Motor neuron (in vitro differentiated cells): ENCODE results near the gene STOM. TPM values are rescaled to one million over a fixed set of nuclear protein-coding genes. Genes with fewer than 3 reads are reported as not detected.

ENCODE experiments used
- ATAC-seq, 8 experiments: fragments of 200-7000 bp; cut with Tn5 transposase; replicated peaks in 6 of 8; 2 replicates each; pipeline ENCODE4 v1.8.0; 2021; ENCODE audit warnings: mild to moderate bottlenecking in 8 of 8, moderate library complexity in 8 of 8
- H3K27ac ChIP-seq, 2 donors: fragments of 250-450 bp; sonication (Bioruptor Pico); 2 replicates each; pipeline ENCODE4 v1.9.0; 2021; ENCODE audit warnings: antibody characterized with exemption in 2 of 2, mild to moderate bottlenecking in 2 of 2, moderate library complexity in 1 of 2
- H3K4me1 ChIP-seq, 2 donors: fragments of 250-450 bp; sonication (Bioruptor Pico); replicated peaks in 1 of 2; 2 replicates each; pipeline ENCODE4 v1.6.1; 2021; ENCODE audit warnings: antibody characterized with exemption in 2 of 2, mild to moderate bottlenecking in 2 of 2, moderate library complexity in 1 of 2
- H3K4me3 ChIP-seq, 5 donors: fragments of 250-450 bp; sonication (Bioruptor Pico); 2 replicates each; pipeline ENCODE4 v1.9.0; 2021; ENCODE audit warnings: antibody characterized with exemption in 5 of 5, mild to moderate bottlenecking in 5 of 5, moderate library complexity in 4 of 5
- WGBS, 10 experiments: fragments of 450-650 bp; shearing (Covaris generic); methylation state at CpG; one replicate each; pipeline ENCODE4 v1.0.0; 2022; 5-methylcytosine and 5-hydroxymethylcytosine counted together
- in situ Hi-C, 9 experiments: fragments of 400-800 bp; cut with MboI; loops; one replicate each; pipeline ENCODE4 v1.15.0; 2021; ENCODE audit warnings: low sequenced_read_pairs in 9 of 9, low pct_unique_long_range_greater_than_20kb in 2 of 9; ENCODE audit not compliant: unreplicated experiment in 9 of 9
- total RNA-seq, 8 experiments: library from RNA; unstranded; fragments of 300-600 nt; gene quantifications; 2 replicates each; pipeline versions ENCODE4 v1.2.3 to v1.2.4, GENCODE V29; 2022

The STOM gene
- total RNA-seq, 8 experiments from 2014 or later, result 2.7 to 350 (median 23.0) TPM

DNA sequence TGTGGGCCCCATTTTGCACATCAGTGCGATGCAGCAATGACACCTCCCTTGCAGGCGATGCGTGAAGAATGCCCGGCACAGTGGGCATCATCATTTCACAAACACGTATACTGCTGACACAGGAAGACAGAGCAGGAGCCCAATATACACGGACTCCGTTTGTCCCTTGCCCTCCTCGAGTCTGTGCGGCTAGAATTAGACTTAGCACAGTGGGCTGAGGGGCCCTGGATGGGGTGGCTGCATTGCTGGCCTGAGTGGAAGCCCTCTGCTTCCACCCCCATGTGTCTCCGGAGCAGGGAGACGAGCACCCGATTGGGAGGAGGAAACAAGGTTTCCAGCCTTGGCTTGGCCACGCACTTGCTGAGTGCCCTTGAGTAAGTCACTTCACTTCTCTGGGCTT lies 61.3 kb downstream of the STOM start:
- 95 to 97% methylated on average over 6 to 10 of the region's 13 CpGs; no CpG with 5 or more reads in 8 of the 10 experiments for WGBS, 10 experiments
- Histone ChIP-seq H3K4me1 (peaks cover 0 to 7% of the 10 kb centered on the region in 2 donors), H3K27ac (no peak overlapping the region), H3K4me3 (no peak overlapping the region)
- peak in 1 of 8 experiments; percentile 3 for ATAC-seq
- in situ Hi-C loops, result loop anchor here in 3 of 9 experiments (10.0 to 25.0 kb wide), 3 partner anchors 94 to 104 kb away; partner anchors contain the start of gene RAB14 (in 1 of the 3)

DNA sequence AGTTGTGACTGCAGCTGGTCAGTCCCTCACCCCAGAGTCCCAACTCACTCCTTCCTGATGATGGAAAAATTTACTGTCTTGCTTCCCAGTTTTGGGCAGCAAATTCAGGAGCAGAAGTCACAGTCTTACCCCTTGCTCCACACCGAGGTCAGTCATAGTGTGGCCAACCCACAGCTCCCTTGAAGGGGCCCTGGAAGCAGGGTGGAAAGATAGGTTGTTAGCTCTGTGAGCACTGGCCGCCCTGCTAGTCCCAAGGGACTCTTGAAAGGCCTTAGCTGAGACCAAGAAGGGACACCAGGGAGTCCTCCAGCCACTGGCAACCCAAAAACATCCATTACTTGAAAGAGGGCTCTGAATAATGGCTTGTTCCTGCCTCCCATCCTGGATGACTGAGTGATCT lies 62.1 kb downstream of the STOM start:
- peaks cover 0 to 7% of the 10 kb centered on the region in 2 donors for H3K4me1 ChIP-seq
- H3K27ac ChIP-seq, result no peak overlapping the region
- ATAC-seq, result no peak
- H3K4me3 ChIP-seq, result no peak overlapping the region
- WGBS, 10 experiments, result 60 to 100% (median 79%) methylated on average over 1 to 2 of the region's 2 CpGs; no CpG with 5 or more reads in 7 of the 10 experiments
- in situ Hi-C loops, result loop anchor here in 3 of 9 experiments (10.0 to 25.0 kb wide), 3 partner anchors 93 to 104 kb away; partner anchors contain the start of gene RAB14 (in 1 of the 3)

- in situ Hi-C loops, result loop anchor here in 3 of 9 experiments (10.0 to 25.0 kb wide), 3 partner anchors 91 to 107 kb away; partner anchors contain the start of gene RAB14 (in 1 of the 3)
- Histone ChIP-seq H3K4me3 (no peak overlapping the region), H3K27ac (peak overlapping the region in 1 of 2 donors; percentile 22), H3K4me1 (peaks cover 1 to 11% of the 10 kb centered on the region in 2 donors)
- WGBS, 10 experiments, result 20 to 100% (median 69%) methylated on average over 1 to 10 of the region's 13 CpGs; no CpG with 5 or more reads in 1 of the 10 experiments
- no peak for ATAC-seq
These were observed 64.6 kb downstream of the STOM start for GRCh38 chr9:121305269-121305994.

DNA sequence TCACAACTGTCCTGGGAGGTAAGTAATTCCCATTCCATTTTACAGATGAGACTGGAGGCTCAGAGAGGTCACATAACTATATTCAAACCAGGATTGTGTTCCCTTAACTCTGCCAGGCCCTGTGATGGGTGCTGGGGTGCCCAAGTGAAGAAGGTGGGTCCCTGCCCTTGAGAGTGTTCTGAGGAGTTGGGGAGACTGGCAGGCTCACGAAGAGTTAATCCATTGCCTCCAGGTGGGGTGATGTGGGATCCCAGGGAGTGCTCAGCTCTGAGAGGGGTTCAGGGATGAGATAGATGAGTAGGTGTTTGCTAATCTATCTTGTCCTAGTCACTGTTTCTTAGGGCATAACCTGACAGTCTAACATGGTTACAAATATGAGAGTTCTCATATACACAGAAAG lies 65.3 kb downstream of the STOM start:
- no peak for ATAC-seq
- in situ Hi-C loops, result loop anchor here in 3 of 9 experiments (10.0 to 25.0 kb wide), 3 partner anchors 90 to 108 kb away; partner anchors contain the start of gene RAB14 (in 1 of the 3)
- Histone ChIP-seq H3K27ac (no peak overlapping the region), H3K4me3 (no peak overlapping the region), H3K4me1 (peaks cover 5 to 15% of the 10 kb centered on the region in 2 donors)
- 33 to 100% (median 80%) methylated on average over 1 of the region's 1 CpG; no CpG with 5 or more reads in 7 of the 10 experiments for WGBS, 10 experiments

DNA sequence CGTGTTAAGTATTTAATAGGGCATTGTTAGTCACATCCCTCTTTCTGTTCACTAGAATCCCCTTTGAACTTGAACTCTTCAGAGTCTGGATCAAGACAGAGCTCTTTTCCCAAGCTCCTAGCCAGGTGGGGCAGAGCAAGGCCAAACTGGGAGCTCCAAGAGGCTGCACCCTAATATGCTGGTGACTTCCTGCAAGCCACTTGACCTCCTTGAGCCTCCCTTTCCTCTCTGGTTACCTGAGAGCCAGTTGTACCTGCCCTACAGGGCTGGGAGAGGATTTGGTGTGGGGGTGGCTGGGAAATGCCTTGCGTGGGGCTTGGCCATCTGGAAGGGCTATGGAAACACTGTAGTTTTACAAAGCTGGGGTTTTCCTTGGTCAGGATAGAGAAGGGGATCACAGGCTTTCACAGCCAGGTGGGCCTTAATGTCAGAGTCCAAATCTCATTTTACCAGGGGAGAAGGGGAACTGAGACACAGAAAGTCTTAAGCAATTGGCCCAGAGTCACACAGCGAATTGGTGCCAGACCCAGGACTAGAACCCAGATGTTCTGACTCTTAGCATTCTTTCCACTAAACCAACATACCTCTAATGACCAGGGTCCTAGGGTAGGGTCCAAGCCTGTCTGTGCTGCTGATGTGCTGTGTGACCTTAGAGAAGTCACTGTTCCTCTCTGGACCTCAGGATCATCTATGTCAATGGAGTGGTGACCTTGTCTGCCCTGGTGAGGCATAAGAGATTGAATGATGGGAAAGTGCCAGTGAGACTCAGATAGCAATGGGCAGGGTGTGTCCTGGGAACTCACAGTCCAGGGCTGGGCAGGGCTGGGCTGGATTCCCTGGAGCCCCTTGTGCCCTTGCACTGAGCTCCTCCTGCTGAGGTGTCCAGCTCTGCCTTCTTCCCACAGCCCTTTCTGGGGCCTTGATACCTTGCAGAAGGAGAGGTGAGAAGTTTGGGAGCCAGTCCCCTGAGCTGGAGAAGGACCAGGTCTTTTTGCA lies 66.3 kb downstream of the STOM start:
- Histone ChIP-seq H3K27ac (no peak overlapping the region), H3K4me1 (peaks cover 5 to 23% of the 10 kb centered on the region in 2 donors), H3K4me3 (no peak overlapping the region)
- WGBS, 10 experiments, result 40 to 100% (median 69%) methylated on average over 1 to 2 of the region's 3 CpGs; no CpG with 5 or more reads in 3 of the 10 experiments
- in situ Hi-C loops, result loop anchor here in 3 of 9 experiments (10.0 to 25.0 kb wide), 3 partner anchors 89 to 109 kb away; partner anchors contain the start of gene RAB14 (in 1 of the 3)
- ATAC-seq, result peak in 1 of 8 experiments; percentile 3

- H3K4me1 ChIP-seq, result peaks cover 8 to 33% of the 10 kb centered on the region in 2 donors
- no peak for ATAC-seq
- in situ Hi-C loops, result loop anchor here in 3 of 9 experiments (10.0 to 25.0 kb wide), 3 partner anchors 88 to 110 kb away; partner anchors contain the start of gene RAB14 (in 1 of the 3)
- 50 to 95% (median 82%) methylated on average over 1 to 6 of the region's 13 CpGs; no CpG with 5 or more reads in 6 of the 10 experiments for WGBS, 10 experiments
- H3K27ac ChIP-seq, result no peak overlapping the region
- no peak overlapping the region for H3K4me3 ChIP-seq
These were observed 67.3 kb downstream of the STOM start for GRCh38 chr9:121302786-121303185.

DNA sequence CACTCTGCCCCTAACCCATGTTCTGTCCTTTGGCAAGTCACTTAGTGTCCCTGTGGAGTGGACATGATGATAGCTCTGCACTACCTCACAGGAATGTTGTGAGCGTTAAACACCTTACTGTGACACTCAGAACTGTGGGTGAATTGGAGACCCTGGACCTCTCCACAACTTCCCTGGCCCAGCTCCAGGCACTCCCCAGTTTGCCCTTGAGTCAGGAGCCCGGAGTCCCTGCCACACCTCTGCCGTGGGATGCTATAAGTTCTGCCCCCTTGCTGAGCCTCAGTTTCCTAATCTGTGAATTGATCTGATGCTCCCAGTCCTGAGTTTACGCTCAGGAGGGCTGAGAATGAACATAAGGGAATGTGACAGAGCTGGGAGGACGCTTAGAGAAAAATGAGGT lies 67.7 kb downstream of the STOM start:
- in situ Hi-C loops, result loop anchor here in 3 of 9 experiments (10.0 to 25.0 kb wide), 3 partner anchors 88 to 110 kb away; partner anchors contain the start of gene RAB14 (in 1 of the 3)
- no peak overlapping the region for H3K27ac ChIP-seq
- WGBS, 10 experiments, result 90 to 100% (median 100%) methylated on average over 1 to 3 of the region's 5 CpGs; no CpG with 5 or more reads in 5 of the 10 experiments
- H3K4me3 ChIP-seq, result no peak overlapping the region
- ATAC-seq, result no peak
- peaks cover 8 to 33% of the 10 kb centered on the region in 2 donors for H3K4me1 ChIP-seq

DNA sequence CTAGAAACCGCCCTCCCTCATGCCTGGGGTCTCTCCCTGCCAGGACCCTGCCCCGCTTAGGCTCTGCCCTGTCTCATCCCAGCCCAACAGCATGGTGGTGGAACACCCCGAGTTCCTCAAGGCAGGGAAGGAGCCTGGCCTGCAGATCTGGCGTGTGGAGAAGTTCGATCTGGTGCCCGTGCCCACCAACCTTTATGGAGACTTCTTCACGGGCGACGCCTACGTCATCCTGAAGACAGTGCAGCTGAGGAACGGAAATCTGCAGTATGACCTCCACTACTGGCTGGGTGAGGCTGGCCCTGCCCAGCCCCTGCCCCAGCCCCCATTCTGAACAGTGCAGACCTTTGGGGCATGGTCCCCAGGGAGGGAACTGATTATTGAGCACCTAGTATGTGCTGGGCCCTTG lies 68.2 kb downstream of the STOM start:
- no peak overlapping the region for H3K4me3 ChIP-seq
- 82 to 100% (median 97%) methylated on average over 2 to 7 of the region's 11 CpGs; no CpG with 5 or more reads in 7 of the 10 experiments for WGBS, 10 experiments
- in situ Hi-C loops, result loop anchor here in 3 of 9 experiments (10.0 to 25.0 kb wide), 3 partner anchors 87 to 110 kb away; partner anchors contain the start of gene RAB14 (in 1 of the 3)
- no peak for ATAC-seq
- no peak overlapping the region for H3K27ac ChIP-seq
- peaks cover 8 to 33% of the 10 kb centered on the region in 2 donors for H3K4me1 ChIP-seq

GRCh38 chr9:121300283-121301119 lies 69.5 kb downstream of the STOM start:
- WGBS, 10 experiments, result 11 to 79% (median 40%) methylated on average over 2 to 7 of the region's 13 CpGs
- Histone ChIP-seq H3K4me1 (peaks cover 8 to 33% of the 10 kb centered on the region in 2 donors), H3K27ac (no peak overlapping the region), H3K4me3 (peak overlapping the region in 4 of 5 donors; percentile 20 to 27 (median 24))
- ATAC-seq, result no peak
- in situ Hi-C loops, result loop anchor here in 3 of 9 experiments (10.0 to 25.0 kb wide), 3 partner anchors 86 to 112 kb away; partner anchors contain the start of gene RAB14 (in 1 of the 3)

GRCh38 chr9:121299467-121300282 lies 70.4 kb downstream of the STOM start:
- in situ Hi-C loops, result loop anchor here in 3 of 9 experiments (10.0 to 25.0 kb wide), 3 partner anchors 85 to 113 kb away; partner anchors contain the start of gene RAB14 (in 1 of the 3)
- Histone ChIP-seq H3K4me1 (peaks cover 8 to 30% of the 10 kb centered on the region in 2 donors), H3K27ac (no peak overlapping the region), H3K4me3 (peak overlapping the region; percentile 18 to 27 (median 23))
- peak; percentile 65 to 88 (median 81) for ATAC-seq
- 0 to 27% (median 6%) methylated on average over 2 to 11 of the region's 74 CpGs; no CpG with 5 or more reads in 1 of the 10 experiments for WGBS, 10 experiments
